ENCODE results near the gene MAGI2.
"Not testable (repeated sequence)": the region's sequence is repeated elsewhere in the genome, so short reads cannot be mapped to it uniquely, and the experiment has no call there.

Gene MAGI2

DNA sequence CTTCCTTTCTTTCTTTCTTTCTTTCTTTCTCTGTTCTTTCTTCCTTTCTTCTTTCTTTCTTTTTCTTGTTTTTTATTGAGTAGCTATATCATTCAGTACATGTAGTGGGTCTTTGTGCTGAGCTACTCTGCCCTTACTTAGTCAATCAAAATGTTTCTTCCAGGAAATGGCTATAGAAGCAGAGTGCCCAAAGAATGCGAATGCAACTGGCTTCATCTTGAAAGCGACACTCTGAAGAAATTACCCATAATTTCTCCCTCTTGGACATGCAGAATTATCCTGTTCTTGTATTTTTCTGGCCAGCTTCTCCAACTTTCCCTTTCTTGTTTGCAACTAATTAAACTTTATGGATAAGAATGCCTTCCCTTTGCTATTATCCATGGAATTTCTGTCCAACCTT lies 441.5 kb downstream of the MAGI2 start:
- DNase-seq, result no peak

DNA sequence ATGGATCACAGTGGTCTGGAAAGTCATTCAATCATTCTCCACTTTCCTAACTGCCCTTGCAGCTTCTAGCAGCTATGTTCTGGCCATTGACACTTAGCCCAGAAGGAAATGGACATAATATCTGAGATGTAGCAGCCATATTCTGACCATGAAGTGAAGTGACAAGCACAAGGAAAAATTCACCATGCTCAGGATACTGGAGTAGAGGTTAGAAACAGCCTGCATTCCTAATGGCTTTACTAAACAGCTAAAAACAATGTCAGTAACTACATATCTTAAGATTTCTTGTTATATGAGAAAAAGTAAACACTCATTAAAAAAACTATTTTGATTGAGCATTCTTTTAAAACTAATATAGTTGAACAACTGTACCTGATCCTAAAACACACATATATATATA lies 443.8 kb downstream of the MAGI2 start:
- DNase-seq, result no peak

DNA sequence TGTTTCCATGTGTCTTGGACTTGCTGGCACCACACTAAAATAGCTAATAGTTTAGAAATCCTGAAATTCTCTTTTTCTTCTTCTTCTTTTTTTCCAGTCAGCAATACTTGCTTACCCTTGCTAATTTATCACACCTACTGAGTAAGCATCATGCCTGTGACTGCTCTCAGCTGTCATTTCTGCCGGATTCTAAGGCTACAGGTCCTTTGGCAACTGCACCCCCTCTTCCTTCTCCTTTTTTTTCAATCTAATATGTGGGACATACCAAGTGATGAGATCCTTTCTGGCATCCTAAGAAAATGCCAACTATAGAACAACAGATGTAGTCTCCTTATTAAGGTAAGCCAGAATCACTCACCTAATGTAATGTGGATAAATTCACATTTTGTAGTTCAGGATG lies 444.7 kb downstream of the MAGI2 start:
- no peak for DNase-seq

DNA sequence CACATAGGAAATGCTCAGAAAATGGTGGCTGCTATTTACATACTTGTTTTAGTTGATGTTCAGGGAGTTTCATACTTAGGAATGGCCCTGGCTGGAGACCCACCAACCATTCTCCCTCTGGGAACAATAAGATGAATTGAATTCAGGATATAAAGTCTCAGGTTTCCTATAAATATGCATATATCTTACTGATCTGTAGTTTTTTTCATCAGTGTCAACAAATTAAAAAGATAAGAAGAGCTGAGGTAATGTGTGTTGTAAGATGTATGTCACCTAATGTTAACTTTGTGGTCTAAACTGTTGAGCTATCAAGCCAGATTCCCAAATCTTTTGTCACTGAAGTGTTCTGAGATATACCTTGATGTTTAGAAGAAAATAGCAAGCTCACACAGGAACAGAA lies 457.5 kb downstream of the MAGI2 start:
- DNase-seq, result no peak

DNA sequence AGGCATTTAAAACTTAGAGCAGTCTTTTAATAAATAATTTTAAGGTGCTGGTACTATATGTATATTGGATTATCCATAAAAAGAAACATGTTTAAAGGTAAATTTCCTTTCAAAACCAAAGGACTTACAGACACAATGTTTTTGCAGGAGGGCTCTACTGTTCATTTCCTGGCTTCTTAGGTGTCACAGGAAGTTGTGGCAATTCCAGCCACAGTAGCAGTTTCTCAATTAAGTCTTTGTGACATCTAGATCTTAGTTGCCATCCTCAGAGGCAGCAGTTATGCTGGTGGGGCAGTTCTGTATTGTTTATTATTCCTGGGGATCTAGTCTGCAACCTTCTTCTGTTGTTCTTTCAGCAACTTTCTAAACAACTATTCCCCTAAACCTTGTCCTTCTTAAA lies 460.1 kb downstream of the MAGI2 start:
- no peak for DNase-seq

DNA sequence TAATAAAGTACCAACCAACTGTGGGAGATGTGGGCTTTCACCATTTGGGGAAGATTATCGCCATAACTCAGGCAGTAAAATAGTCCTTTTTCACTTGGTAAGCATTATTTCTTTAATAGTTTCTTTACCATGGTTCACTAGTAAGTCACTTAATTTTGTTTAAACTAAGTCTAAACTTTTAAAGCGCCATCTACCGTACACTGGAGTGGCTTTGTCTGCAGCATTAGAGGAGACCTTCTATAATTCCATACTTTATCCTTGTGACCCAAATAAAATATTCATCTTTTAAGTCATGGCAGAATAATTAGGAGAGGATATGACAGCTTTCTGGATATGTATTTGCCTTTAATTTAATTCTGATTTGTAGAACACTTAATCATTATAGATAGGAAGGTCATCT lies 468.0 kb downstream of the MAGI2 start:
- DNase-seq, result no peak

DNA sequence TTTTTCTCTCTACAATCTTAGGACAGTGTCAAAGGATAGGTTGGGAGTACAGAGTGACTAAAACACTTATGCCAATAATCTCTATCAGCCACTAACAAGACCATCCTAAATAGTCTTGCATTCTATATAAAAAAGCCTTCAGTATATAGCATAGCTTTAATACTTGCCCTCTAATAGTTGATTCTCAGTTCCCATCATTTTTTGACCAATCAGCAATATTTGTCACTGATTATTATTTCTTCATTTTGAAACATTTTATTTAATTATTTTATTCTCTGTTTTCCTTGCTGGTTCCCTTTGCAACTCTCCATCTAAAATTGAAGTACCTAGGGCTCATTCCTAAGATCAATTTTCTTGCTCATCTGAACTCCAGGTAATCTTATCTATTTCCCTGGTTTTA lies 470.0 kb downstream of the MAGI2 start:
- no peak for DNase-seq

DNA sequence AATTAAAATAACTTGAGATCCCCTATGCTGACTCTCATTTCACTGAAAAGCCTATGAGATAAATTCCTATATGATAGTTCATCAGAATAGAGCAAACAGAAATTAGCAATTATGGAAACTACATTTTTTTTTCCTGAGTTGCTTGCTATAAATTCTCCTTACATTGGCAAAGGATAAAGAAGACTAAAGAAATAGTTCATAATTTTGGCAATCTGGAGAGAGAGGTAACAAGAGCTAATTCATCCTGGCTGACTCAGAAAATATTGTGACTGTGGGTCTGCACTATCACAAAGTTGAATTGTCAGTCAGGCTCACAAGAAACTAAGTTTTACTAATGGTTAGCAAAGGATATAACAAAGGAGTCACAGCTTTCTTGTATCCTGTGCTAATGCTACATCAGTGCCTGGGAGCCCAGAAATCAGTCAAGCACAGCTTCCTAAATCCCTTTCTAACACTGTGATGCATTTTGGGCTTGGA lies 483.0 kb downstream of the MAGI2 start:
- DNase-seq, result no peak

DNA sequence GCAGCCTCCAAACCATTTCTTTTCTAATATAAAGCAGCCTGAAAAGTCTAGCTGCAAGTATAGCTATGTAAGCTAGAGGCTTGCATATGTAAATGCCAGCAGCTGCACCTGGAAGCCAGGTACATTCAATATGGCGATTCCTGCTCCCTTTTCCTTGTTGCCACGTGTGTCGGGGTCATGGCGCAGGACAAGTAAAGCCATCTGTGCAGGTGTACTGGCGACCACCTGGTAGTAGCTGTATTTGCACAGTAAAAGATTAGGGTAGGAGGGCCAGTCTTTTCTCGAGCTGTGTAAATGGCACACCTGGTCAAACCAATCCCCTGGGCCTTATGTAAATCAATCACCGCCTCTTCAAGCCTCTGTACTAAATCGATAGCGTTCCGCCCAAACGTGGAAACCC lies 484.5 kb downstream of the MAGI2 start:
- no peak for DNase-seq

DNA sequence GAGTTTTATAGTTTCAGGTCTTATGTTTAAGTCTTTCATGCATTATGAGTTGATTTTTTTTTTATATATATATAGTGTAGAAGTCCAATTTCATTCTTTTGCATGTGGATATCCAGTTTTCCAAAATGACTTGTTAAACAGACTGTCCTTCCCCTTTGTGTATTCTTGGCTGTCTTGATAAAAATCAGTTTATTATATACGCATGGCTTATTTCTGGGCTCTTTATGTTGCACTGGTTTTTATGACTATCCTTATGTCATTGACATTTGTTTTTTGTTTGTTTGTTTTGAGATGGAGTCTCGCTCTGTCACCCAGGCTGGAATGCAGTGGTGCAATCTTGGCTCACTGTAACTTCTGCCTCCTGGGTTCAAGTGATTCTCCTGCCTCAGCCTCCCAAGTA lies 485.9 kb downstream of the MAGI2 start:
- not testable (repeated sequence) for DNase-seq

DNA sequence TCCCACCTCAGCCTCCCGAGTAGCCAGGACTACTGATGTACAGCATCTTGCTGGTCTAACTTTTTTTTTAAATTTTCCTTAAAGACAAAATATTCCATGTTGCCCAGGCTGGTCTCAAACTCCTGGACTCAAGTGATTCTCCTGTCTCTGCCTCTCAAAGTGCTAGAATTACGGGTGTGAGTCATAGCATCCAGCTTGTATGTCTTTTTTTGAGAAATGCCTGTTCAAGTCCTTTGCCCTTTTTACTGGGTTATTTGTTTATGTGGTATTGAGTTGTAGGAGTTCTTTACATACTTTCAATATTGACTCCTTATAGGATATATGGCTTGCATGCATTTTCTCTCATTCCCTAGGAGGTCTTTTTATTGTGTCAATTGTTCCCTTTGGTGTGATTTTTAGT lies 486.4 kb downstream of the MAGI2 start:
- no peak for DNase-seq

DNA sequence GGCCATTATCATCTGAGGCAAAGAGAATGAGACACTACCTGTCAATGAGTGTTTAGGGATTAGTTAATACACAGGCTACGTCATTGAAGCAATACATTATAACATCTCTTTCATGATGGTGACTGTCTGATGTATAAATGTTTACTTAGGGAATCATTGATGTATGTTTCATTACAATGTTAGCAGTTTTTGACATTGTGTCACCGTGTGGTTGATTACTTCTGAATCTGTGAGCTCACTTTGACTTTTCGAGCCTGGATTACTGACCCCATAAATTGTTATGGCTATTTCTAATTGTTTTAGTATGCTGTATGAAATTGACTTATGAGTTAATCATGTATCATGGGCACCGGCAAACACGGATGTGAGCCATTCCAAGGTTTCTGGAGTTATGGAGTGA lies 494.0 kb downstream of the MAGI2 start:
- no peak for DNase-seq

DNA sequence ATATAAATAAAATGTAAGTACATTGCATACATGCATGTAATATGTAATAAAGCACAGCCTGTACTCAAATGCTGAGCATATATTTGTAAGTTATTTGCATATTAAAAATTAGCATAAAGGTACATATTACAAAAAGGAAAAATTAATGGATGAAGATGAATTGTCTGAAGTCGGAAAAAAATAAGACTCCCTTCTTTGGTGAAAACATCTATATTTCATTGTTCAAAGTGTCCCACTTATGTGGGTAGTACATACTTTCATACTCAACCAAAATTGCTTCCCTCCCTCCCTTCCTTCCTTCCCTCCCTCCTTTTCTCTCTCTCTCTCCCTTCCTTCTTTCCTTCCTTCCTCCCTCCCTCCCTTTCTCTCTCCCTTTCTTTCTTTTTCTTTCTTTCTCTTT lies 498.1 kb downstream of the MAGI2 start:
- no peak for DNase-seq

DNA sequence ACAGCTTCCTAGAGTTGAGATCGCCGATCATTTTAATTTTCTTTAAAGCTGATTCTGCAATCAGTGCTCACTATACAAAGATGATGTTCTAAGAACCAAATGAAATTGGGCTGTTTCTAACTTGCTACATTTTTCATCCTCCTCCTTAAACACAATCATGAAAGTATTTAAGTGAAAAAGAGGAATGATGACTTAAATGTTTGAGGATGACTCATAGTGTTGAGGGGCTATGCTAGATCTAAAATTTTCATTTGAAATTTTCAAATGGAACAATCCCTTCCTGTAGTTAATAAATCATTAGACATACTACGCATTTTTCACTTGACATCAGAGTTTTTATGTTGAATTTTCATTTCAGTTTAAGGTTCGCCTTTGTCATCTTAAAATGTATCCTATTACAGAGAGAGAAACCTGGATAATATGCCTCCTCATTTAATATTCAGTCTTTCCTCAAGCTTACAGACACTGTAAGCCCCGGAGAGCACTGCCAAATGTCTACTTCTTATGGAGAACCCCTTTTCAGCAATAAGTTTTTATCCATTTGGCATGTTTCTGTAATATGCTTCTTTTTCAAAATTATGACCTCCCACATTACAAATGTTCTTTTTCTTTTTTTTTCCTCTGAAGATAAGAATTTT lies 499.6 kb downstream of the MAGI2 start:
- no peak for DNase-seq

DNA sequence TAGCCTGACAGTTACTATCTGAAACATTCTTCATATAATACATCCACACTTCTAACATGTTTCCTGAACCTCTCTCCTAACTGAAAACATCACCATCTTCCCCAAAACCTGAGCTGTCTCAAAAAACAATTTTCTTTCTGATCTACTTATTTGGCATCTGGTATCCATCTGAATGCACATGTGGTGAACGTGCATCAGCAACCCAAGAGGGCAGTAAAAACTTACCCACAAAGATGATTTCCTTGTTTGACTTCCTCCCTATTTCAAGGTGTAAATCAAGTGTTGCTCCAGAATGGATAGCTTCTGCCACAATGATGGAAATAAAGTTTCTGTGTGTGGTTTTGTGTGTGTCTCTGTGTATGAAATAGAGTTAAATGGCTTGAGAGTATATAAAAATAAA lies 500.4 kb downstream of the MAGI2 start:
- DNase-seq, result no peak

DNA sequence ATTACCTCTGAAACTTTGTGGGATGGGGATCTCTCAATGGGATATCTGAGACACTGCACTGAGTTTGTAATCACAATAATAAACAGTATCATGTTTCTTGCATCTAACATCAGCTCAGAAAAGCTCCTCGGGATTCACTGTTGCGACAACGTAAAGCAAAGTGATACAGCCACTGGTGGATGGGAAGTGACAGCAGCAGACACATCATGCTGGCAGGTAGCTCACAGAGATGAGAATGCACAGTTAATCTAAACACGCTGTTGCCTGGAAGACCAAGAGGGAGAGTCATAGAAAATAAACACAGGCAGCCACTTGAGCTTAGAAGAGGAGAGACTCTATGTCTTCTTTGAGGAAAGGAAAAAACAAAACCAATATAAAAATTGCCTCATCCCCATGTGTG lies 513.8 kb downstream of the MAGI2 start:
- peak; percentile 42 for DNase-seq

DNA sequence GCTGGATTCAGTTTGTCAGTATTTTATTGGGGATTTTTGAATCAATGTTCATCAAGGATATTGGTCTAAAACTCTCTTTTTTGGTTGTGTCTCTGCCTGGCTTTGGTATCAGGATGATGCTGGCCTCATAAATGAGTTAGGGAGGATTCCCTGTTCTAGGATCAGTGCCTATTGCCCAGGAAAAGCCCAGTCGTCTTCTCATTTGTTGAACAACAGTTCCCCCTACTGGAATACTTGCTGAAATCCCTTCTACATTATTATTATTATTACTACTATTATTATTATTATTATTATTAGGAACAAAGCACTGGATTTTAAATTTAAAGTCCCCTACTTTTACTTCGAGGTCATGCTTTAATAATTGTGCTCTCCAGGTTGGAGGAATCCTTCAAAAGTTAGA lies 528.9 kb downstream of the MAGI2 start:
- peak; percentile 3 for DNase-seq

DNA sequence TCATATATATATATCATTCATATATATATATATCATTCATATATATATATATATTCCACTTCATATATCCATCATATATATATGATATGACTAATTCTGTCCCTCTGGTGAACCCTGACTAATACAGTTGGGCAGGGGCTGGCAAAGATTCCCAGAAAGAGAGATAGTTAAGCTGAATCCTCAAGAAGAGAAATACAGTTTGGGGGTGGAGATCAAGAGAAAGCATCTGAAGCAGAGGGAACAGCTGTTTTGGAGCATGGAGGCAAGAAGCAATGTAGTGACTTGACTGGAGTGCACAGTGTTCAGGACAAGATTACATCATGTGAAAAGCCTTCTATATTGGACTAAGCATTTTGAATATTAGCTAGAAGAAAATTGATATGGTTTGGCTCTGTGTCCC lies 540.7 kb downstream of the MAGI2 start:
- no peak for DNase-seq

DNA sequence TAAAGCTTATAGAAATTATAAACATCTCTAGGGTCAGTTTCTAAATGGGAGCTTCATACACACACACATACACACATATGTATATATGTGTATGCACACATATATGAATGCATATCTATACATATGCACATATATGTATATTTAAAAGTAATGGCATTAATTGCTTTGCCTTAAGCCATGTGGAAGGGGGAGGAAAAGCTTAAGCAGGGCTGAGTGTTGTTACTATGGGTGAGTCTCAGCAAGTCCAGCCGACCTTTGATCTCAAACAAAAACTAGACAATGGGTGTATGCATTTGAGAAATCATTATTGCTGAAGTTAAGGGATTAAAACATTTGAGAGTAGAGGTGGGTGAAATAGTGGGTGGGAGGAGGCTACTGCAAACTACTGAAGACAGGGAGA lies 546.7 kb downstream of the MAGI2 start:
- DNase-seq, result no peak

DNA sequence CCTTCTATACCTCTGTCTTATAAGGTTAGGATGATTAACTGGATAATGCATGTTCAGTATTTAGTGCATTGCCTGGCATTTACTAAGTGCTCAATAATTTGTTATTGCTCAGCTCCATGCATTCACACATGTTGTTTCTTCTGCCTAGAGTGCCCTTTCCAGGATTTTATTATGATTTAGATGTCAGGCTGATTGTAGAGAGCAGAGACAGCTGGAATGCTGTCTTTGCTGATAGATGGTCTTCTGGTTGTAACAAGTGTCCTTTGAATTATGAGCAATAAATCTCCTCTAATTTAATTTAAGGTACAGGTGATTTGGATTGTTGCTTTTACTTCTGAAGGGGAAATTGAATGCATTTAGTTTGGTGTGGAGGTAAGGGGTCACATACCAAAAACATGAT lies 548.0 kb downstream of the MAGI2 start:
- peak; percentile 68 for DNase-seq

DNA sequence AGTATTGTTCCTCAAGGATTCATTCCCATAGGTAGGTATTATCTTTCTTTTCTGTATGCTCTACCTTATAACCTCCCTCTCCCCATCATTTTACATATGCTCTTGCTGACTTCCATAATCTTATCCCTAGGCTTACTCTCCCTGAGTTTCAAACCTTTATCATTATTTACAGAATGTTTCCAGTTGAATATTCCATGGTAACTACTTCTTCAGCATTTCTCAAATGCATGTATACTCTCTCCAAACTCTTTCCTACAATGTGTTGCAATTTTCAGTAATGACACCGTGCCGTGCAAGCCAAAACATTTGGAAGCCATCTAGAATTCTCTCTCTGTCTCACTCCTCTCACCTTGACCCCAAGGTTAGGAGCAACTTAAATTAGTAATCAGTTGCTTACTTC lies 548.5 kb downstream of the MAGI2 start:
- no peak for DNase-seq

DNA sequence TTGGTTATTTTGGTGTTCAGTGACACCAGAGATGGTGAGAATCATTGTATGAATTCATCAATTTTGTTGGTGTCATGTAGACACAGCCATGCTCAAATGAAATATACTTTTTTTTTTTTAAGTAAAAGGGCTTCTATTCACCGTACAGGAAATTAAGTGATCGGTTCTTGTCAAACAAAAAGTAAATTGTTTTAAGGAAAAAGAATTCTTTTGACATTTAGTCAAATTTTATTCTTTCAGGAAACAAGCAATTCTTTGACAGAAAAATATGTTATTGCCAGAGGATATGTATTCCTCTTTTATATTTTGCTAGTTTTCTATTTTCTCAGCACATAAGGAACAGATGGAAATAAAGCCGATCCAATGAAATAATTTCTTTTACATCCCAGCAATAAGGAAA lies 551.9 kb downstream of the MAGI2 start:
- no peak for DNase-seq

DNA sequence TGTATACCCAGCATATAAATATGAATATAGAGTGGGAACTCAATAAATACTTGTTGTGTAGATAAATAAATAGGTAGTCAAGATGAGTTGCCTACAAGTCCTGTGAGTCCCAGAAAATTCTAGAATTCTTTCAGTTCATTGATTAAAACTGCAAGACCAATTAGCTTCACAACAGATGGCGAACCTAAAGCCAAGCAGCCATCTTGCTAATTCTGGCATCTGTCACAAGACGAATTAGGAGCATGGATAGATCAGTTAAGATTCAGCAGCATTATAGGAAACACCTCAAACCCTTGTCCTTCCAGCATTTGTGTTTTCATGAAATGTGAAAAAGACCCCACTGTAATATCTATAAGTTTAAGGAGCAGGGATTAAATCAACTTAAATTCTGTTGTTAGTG lies 552.7 kb downstream of the MAGI2 start:
- no peak for DNase-seq

DNA sequence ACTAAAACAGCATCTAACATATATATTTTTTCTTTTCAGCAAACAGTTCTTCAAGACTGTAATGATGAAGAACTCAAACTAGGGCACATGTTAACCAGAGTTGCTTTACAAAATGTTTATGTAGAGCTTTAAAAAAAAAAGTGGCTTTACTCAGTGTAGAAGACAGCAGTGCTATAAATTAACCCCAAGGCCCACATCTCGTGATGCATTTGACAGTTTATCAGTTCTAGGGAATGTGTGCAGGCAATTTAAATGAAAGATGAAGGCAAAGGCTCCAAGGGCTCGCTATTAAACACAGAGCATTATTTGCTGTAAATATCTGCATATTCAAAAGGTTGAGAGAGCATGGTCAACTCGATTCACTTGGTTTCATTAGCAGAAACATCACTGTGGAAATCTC lies 558.1 kb downstream of the MAGI2 start:
- DNase-seq, result no peak

DNA sequence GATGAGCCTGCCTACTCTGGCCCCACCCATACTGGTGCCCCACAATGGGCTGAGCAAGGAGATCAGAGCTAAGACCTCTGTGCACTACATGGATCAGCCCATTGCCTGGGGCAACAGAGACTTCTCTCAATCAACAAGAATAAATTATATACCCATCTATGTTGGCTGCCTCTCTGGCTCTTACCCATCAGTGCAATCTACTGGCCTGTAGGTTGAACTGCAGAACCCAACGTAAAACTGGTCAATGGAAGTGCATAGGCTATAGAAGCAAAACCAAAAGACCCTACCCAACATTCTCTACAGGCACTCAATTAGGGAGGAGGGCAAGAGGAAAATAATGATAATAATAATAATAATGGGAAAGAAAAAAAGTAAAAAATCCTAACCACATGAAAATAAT lies 574.3 kb downstream of the MAGI2 start:
- no peak for DNase-seq

DNA sequence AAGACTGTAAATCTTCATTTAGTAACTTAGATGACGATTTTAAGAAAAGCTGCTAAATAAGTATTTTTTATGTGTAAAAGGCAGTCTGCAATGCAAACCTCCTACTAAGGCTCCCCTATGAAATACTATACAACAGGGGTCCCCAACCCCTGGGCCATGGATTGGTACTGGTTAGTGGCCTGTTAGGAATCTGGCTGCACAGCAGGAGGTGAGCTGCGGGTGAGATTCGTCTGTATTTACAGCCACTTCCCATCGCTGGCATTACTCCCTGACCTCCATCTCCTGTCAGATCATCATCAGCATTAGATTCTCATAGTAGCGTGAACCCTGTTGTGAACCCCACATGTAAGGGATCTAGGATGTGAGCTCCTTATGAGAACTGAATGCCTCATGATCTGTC lies 580.4 kb downstream of the MAGI2 start:
- no peak for DNase-seq
